ENCODE results near the gene ADGRF3. TPM values are rescaled to one million over a fixed set of nuclear protein-coding genes. Genes with fewer than 3 reads are reported as not detected.
"Not testable (repeated sequence)": the region's sequence is repeated elsewhere in the genome, so short reads cannot be mapped to it uniquely, and the experiment has no call there.

Gene ADGRF3
- total RNA-seq, 2 donors from 2014 or later: 0.35 to 0.93 TPM

DNA sequence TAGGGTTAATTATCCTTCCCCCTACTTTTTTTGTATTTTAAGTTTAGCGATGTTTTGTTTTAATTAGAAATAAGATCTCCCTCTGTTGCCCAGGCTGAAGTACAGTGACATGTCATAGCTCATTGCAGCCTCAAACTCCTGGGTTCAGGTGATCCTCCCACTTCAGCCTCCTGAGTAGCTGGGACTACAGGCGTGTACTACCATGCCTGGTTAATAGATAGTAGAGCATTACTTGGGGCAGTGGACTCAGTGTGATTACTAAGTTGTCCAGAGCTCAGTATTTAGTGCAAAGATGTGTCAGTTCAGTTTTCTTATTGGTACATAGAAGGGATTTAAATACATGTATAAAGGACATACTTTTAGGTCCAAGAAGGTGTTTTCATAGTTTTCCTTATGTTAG is 9.5 kb upstream of the ADGRF3 start:
- no peak overlapping the region for H3K27ac Mint-ChIP-seq
- 75 to 98% methylated on average over 1 to 2 of the region's 2 CpGs for WGBS, 2 experiments (ENCODE audit: insufficient coverage in 1 of 2, insufficient read length in 1 of 2)
- H3K27ac ChIP-seq (ENCODE audit: low read depth, low read length): no peak overlapping the region
- TF ChIP-seq, protein P1, sequence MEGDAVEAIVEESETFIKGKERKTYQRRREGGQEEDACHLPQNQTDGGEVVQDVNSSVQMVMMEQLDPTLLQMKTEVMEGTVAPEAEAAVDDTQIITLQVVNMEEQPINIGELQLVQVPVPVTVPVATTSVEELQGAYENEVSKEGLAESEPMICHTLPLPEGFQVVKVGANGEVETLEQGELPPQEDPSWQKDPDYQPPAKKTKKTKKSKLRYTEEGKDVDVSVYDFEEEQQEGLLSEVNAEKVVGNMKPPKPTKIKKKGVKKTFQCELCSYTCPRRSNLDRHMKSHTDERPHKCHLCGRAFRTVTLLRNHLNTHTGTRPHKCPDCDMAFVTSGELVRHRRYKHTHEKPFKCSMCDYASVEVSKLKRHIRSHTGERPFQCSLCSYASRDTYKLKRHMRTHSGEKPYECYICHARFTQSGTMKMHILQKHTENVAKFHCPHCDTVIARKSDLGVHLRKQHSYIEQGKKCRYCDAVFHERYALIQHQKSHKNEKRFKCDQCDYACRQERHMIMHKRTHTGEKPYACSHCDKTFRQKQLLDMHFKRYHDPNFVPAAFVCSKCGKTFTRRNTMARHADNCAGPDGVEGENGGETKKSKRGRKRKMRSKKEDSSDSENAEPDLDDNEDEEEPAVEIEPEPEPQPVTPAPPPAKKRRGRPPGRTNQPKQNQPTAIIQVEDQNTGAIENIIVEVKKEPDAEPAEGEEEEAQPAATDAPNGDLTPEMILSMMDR (conservative IDR thresholded peaks at IDR 0.05): no peak
- H3K4me3 Mint-ChIP-seq: no peak overlapping the region
- no peak overlapping the region for H3K9ac ChIP-seq (ENCODE audit: extremely low read depth, low read length, poor library complexity, severe bottlenecking)
- no peaks in the 10 kb centered on the region for H3K27me3 ChIP-seq (ENCODE audit: control insufficient read depth, insufficient read depth, low read length, poor library complexity, severe bottlenecking)
- peaks cover 24% of the 10 kb centered on the region for H3K36me3 Mint-ChIP-seq (ENCODE audit: low read depth)
- no peak for DNase-seq
- peaks cover 29% of the 10 kb centered on the region for H3K36me3 ChIP-seq (ENCODE audit: control insufficient read depth, insufficient read depth, low read length)
- peaks cover 11% of the 10 kb centered on the region for H3K4me1 ChIP-seq (ENCODE audit: control insufficient read depth, insufficient read depth, low read length)
- H3K27me3 Mint-ChIP-seq (ENCODE audit: insufficient read depth): no peaks in the 10 kb centered on the region
- no peak overlapping the region for H3K4me3 ChIP-seq (ENCODE audit: low read length)
- peaks cover 3% of the 10 kb centered on the region for H3K9me3 Mint-ChIP-seq
- peaks cover 46% of the 10 kb centered on the region for H3K4me1 Mint-ChIP-seq
- no peaks in the 10 kb centered on the region for H3K9me3 ChIP-seq (ENCODE audit: control insufficient read depth, low read length)

DNA sequence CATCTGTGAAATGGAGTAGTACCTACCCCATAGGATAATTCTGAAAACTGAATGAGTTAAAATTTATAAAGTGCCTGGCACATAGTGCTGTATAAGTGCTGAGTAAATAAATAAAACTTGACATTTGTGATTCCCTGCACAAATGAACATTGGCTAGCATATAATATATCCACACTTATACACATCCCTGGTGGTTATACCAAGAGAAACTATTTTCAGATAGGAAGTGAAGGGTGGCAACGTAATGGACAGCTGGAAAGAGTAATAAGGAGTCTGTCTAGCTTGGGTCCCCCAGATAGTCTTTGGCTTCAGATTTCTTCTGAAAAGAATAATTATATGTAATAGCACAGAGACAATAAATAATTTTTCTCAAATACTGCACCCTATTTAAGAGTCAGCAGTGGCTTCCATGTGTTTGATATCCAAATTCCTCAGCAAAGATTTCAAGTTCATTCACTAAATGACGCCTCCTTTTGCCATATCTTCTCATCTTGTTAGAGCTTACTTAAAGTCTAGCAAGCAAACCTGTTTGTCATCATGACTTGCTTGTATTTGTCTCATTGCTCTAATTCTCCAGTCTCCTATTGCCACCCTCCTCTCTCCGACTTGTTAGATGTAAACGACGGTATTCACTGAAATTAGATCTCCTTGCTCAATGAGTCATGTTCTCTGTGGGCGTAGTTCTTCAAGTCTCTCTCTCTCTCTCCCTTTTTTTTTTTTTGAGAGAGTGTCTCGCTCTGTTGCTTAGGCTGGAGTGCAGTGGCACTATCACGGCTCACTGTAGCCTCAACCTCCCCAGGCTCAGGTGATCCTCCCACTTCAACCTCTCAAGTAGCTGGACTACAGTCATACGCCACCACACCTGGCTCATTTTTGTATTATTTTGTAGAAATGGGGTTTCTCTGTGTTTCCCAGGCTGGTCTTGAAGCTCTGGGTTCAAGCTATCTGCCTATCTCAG is 8.7 kb upstream of the ADGRF3 start:
- 44 to 65% methylated on average over 4 to 9 of the region's 9 CpGs for WGBS, 2 experiments (ENCODE audit: insufficient coverage in 1 of 2, insufficient read length in 1 of 2)
- Histone ChIP-seq H3K36me3 (ENCODE audit: control insufficient read depth, insufficient read depth, low read length) (peaks cover 29% of the 10 kb centered on the region), H3K9ac (ENCODE audit: extremely low read depth, low read length, poor library complexity, severe bottlenecking) (no peak overlapping the region), H3K4me1 (ENCODE audit: control insufficient read depth, insufficient read depth, low read length) (peaks cover 11% of the 10 kb centered on the region), H3K9me3 (ENCODE audit: control insufficient read depth, low read length) (no peaks in the 10 kb centered on the region), H3K4me3 (ENCODE audit: low read length) (peak overlapping the region; percentile 0), H3K27ac (ENCODE audit: low read depth, low read length) (no peak overlapping the region), H3K27me3 (ENCODE audit: control insufficient read depth, insufficient read depth, low read length, poor library complexity, severe bottlenecking) (no peaks in the 10 kb centered on the region)
- Mint-ChIP-seq H3K4me3 (no peak overlapping the region), H3K4me1 (peaks cover 45% of the 10 kb centered on the region), H3K27ac (peak overlapping the region; percentile 9), H3K36me3 (ENCODE audit: low read depth) (peaks cover 24% of the 10 kb centered on the region), H3K9me3 (peaks cover 3% of the 10 kb centered on the region), H3K27me3 (ENCODE audit: insufficient read depth) (no peaks in the 10 kb centered on the region)
- DNase-seq: no peak
- TF ChIP-seq, protein P1 (conservative IDR thresholded peaks at IDR 0.05): no peak

DNA sequence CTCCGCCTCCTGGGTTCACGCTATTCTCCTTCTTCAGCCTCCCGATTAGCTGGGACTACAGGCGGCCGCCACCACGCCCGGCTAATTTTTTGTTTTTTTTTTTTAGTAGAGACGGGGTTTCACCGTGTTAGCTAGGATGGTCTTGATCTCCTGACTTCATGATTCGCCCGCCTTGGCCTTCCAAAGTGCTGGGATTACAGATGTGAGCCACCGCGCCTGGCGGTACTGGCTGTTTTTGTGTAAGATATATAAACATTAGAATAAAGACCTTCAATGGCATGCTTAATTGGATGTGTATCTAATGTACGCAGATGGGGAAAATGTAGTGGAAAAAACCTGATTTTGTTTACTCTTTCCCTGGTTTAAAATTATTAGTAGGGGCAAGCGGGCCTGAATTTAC is 7.9 kb upstream of the ADGRF3 start:
- H3K27ac Mint-ChIP-seq; H3K27me3 Mint-ChIP-seq (ENCODE audit: insufficient read depth); H3K27me3 ChIP-seq (ENCODE audit: control insufficient read depth, insufficient read depth, low read length, poor library complexity, severe bottlenecking); H3K9ac ChIP-seq (ENCODE audit: extremely low read depth, low read length, poor library complexity, severe bottlenecking); H3K4me3 ChIP-seq (ENCODE audit: low read length); DNase-seq; H3K4me3 Mint-ChIP-seq; H3K9me3 Mint-ChIP-seq; H3K27ac ChIP-seq (ENCODE audit: low read depth, low read length); H3K9me3 ChIP-seq (ENCODE audit: control insufficient read depth, low read length); H3K4me1 ChIP-seq (ENCODE audit: control insufficient read depth, insufficient read depth, low read length): not testable (repeated sequence)
- WGBS, 2 experiments (ENCODE audit: insufficient coverage in 1 of 2, insufficient read length in 1 of 2): 100% methylated on average over 4 to 16 of the region's 16 CpGs
- H3K36me3 ChIP-seq (ENCODE audit: control insufficient read depth, insufficient read depth, low read length): peaks cover 29% of the 10 kb centered on the region
- Mint-ChIP-seq H3K36me3 (ENCODE audit: low read depth) (peaks cover 25% of the 10 kb centered on the region), H3K4me1 (peaks cover 37% of the 10 kb centered on the region)
